ENCODE measurements around the gene SEPTIN12. TPM values are rescaled to one million over a fixed set of nuclear protein-coding genes. Genes with fewer than 3 reads are reported as not detected.

Gene SEPTIN12
- total and polyA plus RNA-seq, 2 of the 4 experiments (the other 2 are of a cell fraction), result not detected

GRCh38 chr16:4729876-4730275 is 58.3 kb downstream of the SEPTIN12 start (continued):
- TF ChIP-seq CTCF (conservative IDR thresholded peaks at IDR 0.05; ENCODE audit: low read depth, low read length), result no peak

- POLR2A ChIA-PET (ENCODE audit: unreplicated experiment), result no interaction called here
- in situ Hi-C loops (cut with MboI; ENCODE audit: low sequenced_read_pairs) (no loop called here), intact Hi-C loops (cut with micrococcal nuclease) (no loop called here), dilution Hi-C loops (cut with HindIII; ENCODE audit: low sequenced_read_pairs, unreplicated experiment) (no loop called here)
- Histone ChIP-seq H3K14ac (replicated peaks; ENCODE audit: low read depth, low read length) (no peak overlapping the region), H2BK5ac (ENCODE audit: low read depth, low read length, poor library complexity, severe bottlenecking) (no peak overlapping the region), H2AFZ (replicated peaks; ENCODE audit: low read length, poor library complexity) (no peak overlapping the region), H3K4me2 (ENCODE audit: low read depth, low read length) (no peak overlapping the region), H3K27me3 (ENCODE audit: control insufficient read depth, insufficient read depth, low read length) (no peaks in the 10 kb centered on the region), H3K56ac (ENCODE audit: extremely low read depth, insufficient read depth, low read length) (no peak overlapping the region), H4K8ac (ENCODE audit: low read depth in 2 of 2, low read length in 2 of 2) (no peak overlapping the region), H3K9me3 (ENCODE audit: control insufficient read depth, insufficient read depth, low read length) (no peaks in the 10 kb centered on the region), H3K9ac (ENCODE audit: low read depth, low read length) (no peak overlapping the region), H2AK5ac (ENCODE audit: low read depth, low read length) (no peak overlapping the region), H3K23ac (ENCODE audit: low read depth, low read length) (no peak overlapping the region), H4K20me1 (ENCODE audit: insufficient read depth, low read length) (no peaks in the 10 kb centered on the region), H3K4me3 (ENCODE audit: insufficient read depth, low read depth, low read length) (no peak overlapping the region), H4K5ac (ENCODE audit: low read depth, low read length) (no peak overlapping the region), H2BK15ac (ENCODE audit: low read depth, low read length) (no peak overlapping the region), H2BK20ac (ENCODE audit: low read depth, low read length) (no peak overlapping the region), H4K91ac (ENCODE audit: insufficient read depth, low read depth, low read length) (no peak overlapping the region), H3K36me3 (ENCODE audit: control insufficient read depth, insufficient read depth, low read length) (peaks cover 43% of the 10 kb centered on the region), H3K9me1 (ENCODE audit: insufficient read depth, low read length) (peaks cover 4% of the 10 kb centered on the region; the same call in 1 of the 2 replicates), H3K4me1 (ENCODE audit: control insufficient read depth, insufficient read depth, low read length) (no peaks in the 10 kb centered on the region), H3K27ac (ENCODE audit: insufficient read depth, low read length) (no peak overlapping the region), H3K79me1 (ENCODE audit: low read depth in 1 of 2, low read length in 2 of 2) (peaks cover 19 to 56% of the 10 kb centered on the region in 2 experiments), H3K18ac (ENCODE audit: low read depth, low read length) (no peak overlapping the region), H2BK120ac (ENCODE audit: low read depth, low read length) (no peak overlapping the region), H3K4ac (ENCODE audit: low read depth, low read length) (no peak overlapping the region), H2AK9ac (replicated peaks; ENCODE audit: low read depth, low read length, poor library complexity) (no peak overlapping the region)
- TF ChIP-seq ELK1 (IDR thresholded peaks at IDR 0.05; ENCODE audit: borderline replicate concordance, low read depth, low read length), result no peak
- no peak for TF ChIP-seq RAD21 (IDR thresholded peaks at IDR 0.05; ENCODE audit: low read length)
- TF ChIP-seq SMC3 (IDR thresholded peaks at IDR 0.05; ENCODE audit: low read depth, low read length), result no peak
- TF ChIP-seq RCOR1 (IDR thresholded peaks at IDR 0.05; ENCODE audit: insufficient replicate concordance, low read length), result no peak
- no TSS peak for BruUV-seq (replicated peaks)
- DNase-seq, result no peak
- CTCF ChIA-PET, result no interaction called here
- ATAC-seq (ENCODE audit: low read depth), result no peak
- WGBS, 2 experiments (ENCODE audit: extremely low coverage in 2 of 2, insufficient read length in 1 of 2), result no CpG with 5 or more reads among the region's 8 CpGs
These were observed 59.5 kb downstream of the SEPTIN12 start for GRCh38 chr16:4728676-4729075.

Measured in IMR-90 (cell line).